SH-SY5Y (cell line): ENCODE results near the gene TNS3.

Source experiments
- GATA2 ChIP-seq: IDR thresholded peaks from 2 replicates; pipeline ENCODE4 v1.6.1; 2011; ENCODE audit warnings: mild to moderate bottlenecking, low read depth, low read length
- GATA3 ChIP-seq: IDR thresholded peaks from 2 replicates; pipeline ENCODE4 v1.6.1; 2011; ENCODE audit warnings: low read depth, mild to moderate bottlenecking, low read length, moderate library complexity

DNA sequence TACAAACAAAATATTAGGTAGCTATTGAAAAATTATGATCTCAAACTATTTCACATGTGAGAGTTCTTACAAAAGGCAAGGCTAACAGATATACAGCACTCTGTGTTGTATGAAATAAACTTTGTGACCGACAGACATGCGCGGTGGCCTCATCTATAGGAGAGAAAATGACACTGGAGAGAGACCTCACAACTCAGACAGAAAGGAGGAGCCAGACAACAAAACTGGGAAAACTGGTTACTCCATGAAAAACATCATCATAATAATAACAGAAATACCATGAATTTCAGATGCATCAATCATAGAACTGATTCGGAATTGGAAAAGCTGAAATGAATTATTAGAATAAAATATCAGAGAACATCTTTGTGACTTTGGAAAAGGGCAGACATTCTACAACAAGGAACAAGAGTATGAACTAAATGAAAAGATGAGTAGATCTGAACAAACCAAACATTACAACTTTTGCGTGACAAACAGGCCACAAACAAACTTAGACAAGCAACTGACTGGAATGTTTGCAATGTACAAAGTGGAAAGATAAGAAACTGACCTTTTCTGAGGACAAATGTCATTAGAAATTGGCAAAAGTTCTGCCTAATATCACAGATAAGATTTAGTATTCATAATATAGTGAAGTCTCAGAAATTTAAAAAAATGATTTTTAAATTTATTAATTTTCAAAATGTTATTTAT, 69.3 kb downstream of the TNS3 start:
- TF ChIP-seq GATA2 (no peak), GATA3 (no peak)
